Smooth muscle cell (in vitro differentiated cells): ENCODE data around the gene ENTPD8. TPM values are rescaled to one million over a fixed set of nuclear protein-coding genes. Genes with fewer than 3 reads are reported as not detected.

Source experiments
- DNase-seq: peaks from one replicate; lab custom pipeline; 2025; ENCODE audit not compliant: unreplicated experiment; lab: John Stamatoyannopoulos, UW
- H2AFZ ChIP-seq: fragments of 200-600 bp; sonication (generic); 2 replicates; pipeline ENCODE4 v1.6.0; 2016; ENCODE audit warnings: antibody characterized with exemption, low read depth, mild to moderate bottlenecking
- H3F3A ChIP-seq: fragments of 200-600 bp; sonication (generic); 2 replicates; pipeline ENCODE4 v1.6.0; 2017; ENCODE audit warnings: antibody characterized with exemption, low read depth
- H3K27ac ChIP-seq: fragments of 200-600 bp; sonication (generic); 2 replicates; pipeline ENCODE4 v1.5.1; 2016; ENCODE audit warnings: low read depth, mild to moderate bottlenecking
- H3K27me3 ChIP-seq: fragments of 200-600 bp; sonication (generic); 2 replicates; pipeline ENCODE4 v1.6.1; 2016; ENCODE audit warnings: low read depth, mild to moderate bottlenecking
- H3K36me3 ChIP-seq: fragments of 200-600 bp; sonication (generic); 2 replicates; pipeline ENCODE4 v1.5.1; 2016; ENCODE audit warnings: low read depth
- H3K4me1 ChIP-seq: fragments of 200-600 bp; sonication (generic); 2 replicates; pipeline ENCODE4 v1.5.1; 2016; ENCODE audit warnings: low read depth
- H3K4me2 ChIP-seq: fragments of 200-600 bp; sonication (generic); 2 replicates; pipeline ENCODE4 v1.6.0; 2016; ENCODE audit warnings: mild to moderate bottlenecking
- H3K4me3 ChIP-seq: fragments of 200-600 bp; sonication (generic); 2 replicates; pipeline ENCODE4 v1.5.1; 2016; ENCODE audit warnings: mild to moderate bottlenecking
- H3K79me2 ChIP-seq: fragments of 200-600 bp; sonication (generic); 2 replicates; pipeline ENCODE4 v1.6.0; 2016; ENCODE audit warnings: low read depth, mild to moderate bottlenecking
- H3K9ac ChIP-seq: fragments of 200-600 bp; sonication (generic); 2 replicates; pipeline ENCODE4 v1.6.0; 2016; ENCODE audit warnings: low read depth
- H3K9me3 ChIP-seq: fragments of 200-600 bp; sonication (generic); replicated peaks from 2 replicates; pipeline ENCODE4 v1.5.1; 2016; ENCODE audit warnings: low read depth
- H4K20me1 ChIP-seq: fragments of 200-600 bp; sonication (generic); 2 replicates; pipeline ENCODE4 v1.6.0; 2016; ENCODE audit warnings: low read depth
- CTCF ChIP-seq: fragments of 200-600 bp; sonication (generic); IDR thresholded peaks from 2 replicates; pipeline ENCODE4 v1.5.1; 2017; ENCODE audit warnings: borderline replicate concordance, mild to moderate bottlenecking, antibody characterized with exemption; ENCODE audit not compliant: insufficient read depth, poor library complexity, severe bottlenecking
- WGBS: methylation state at CpG from one replicate; pipeline ENCODE4 v1.1.7; 2016; ENCODE audit warnings: low lambda C conversion rate; 5-methylcytosine and 5-hydroxymethylcytosine counted together
- polyA plus RNA-seq: library from polyadenylated mRNA; unstranded; fragments of >200 nt; fragmentation: Nextera tagmentation; extraction: Ambion mirVana; gene quantifications from 2 replicates; pipeline ENCODE4 v1.2.1, GENCODE V29; 2016
- total RNA-seq: library from RNA; depleted of rRNA; stranded (reverse); fragments of >200 nt; gene quantifications from 2 replicates; pipeline ENCODE4 v1.2.3, GENCODE V29; 2014

Gene ENTPD8
- total and polyA plus RNA-seq, 2 experiments from 2014 or later = not detected

GRCh38 chr9:137461316-137461662 lies 20.1 kb upstream of the ENTPD8 start:
- 86% methylated on average over 20 of the region's 21 CpGs for WGBS
- no peaks in the 10 kb centered on the region for H3F3A ChIP-seq
- no peaks in the 10 kb centered on the region for H3K9me3 ChIP-seq
- H3K4me2 ChIP-seq = no peak overlapping the region
- no peak for TF ChIP-seq CTCF
- H4K20me1 ChIP-seq = peaks cover 12% of the 10 kb centered on the region
- no peak overlapping the region for H2AFZ ChIP-seq
- H3K27ac ChIP-seq = no peak overlapping the region
- no peak overlapping the region for H3K4me3 ChIP-seq
- peaks cover 4% of the 10 kb centered on the region for H3K27me3 ChIP-seq
- peaks cover 6% of the 10 kb centered on the region for H3K79me2 ChIP-seq
- H3K36me3 ChIP-seq = no peaks in the 10 kb centered on the region
- H3K4me1 ChIP-seq = peaks cover 11% of the 10 kb centered on the region
- H3K9ac ChIP-seq = no peak overlapping the region
- no peak for DNase-seq

DNA sequence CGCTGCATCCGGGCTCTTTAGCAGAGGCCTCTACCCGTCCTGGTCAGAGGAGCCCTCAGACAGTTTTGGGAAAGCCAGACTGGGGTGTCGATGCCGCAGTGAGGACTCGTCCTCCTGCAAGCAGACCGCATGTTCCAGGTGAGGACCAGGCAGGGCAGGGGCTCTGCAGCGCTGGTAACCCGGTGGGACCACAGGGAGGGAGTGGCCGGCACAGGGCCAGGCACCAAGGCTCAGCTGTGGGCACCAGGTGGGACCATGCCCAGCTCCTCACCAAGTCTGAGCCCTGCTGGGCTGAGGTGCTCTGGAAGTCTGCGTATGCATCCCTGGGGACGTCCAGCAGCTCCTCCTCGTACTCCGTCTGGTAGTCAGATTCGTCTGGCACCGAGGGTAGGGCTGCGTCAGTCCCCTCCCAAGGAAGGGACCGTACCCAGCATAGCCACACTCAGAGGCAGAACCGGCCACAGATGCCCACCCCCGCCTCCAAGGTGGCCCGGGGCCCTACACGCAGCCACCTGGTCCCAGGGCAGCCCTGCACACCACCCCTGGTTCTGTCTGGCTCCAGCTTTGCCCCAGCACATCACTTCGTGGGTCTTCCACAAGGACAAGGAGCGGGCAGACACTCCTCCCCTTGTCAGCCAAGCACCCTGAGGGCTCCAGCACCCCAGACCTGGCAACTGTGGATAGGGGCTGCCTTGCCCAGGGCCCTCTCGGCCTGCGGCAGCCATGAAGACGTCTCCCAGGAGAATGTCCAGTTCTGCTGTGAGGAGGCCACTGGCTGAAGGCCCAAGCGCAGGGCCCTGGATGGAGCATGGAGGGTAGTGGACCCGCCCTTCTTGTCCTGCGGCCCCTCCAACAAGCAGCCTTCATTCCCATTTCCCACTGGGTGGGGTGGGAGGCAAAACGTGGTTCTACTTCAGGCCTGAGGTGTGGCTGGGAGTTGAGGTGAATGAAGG lies 19.5 kb upstream of the ENTPD8 start:
- Histone ChIP-seq H3K36me3 (no peaks in the 10 kb centered on the region), H3K27ac (no peak overlapping the region), H2AFZ (no peak overlapping the region)

GRCh38 chr9:137459601-137460362 lies 18.6 kb upstream of the ENTPD8 start:
- WGBS = 62% methylated on average over 15 of the region's 15 CpGs
- Histone ChIP-seq H3K9me3 (no peaks in the 10 kb centered on the region), H2AFZ (peak overlapping the region; percentile 56), H3K4me1 (peaks cover 11% of the 10 kb centered on the region), H3K79me2 (peaks cover 6% of the 10 kb centered on the region), H3K9ac (no peak overlapping the region), H3K4me2 (peak overlapping the region; percentile 90), H3F3A (no peaks in the 10 kb centered on the region), H4K20me1 (peaks cover 12% of the 10 kb centered on the region), H3K27ac (no peak overlapping the region), H3K4me3 (peak overlapping the region; percentile 80), H3K27me3 (peaks cover 4% of the 10 kb centered on the region), H3K36me3 (no peaks in the 10 kb centered on the region)
- no peak for DNase-seq
- TF ChIP-seq CTCF = no peak

More for the DNA sequence above, 19.5 kb upstream of the ENTPD8 start:
- no peak for DNase-seq
- peaks cover 6% of the 10 kb centered on the region for H3K79me2 ChIP-seq
- no peaks in the 10 kb centered on the region for H3F3A ChIP-seq
- H4K20me1 ChIP-seq = peaks cover 12% of the 10 kb centered on the region
- H3K27me3 ChIP-seq = peaks cover 4% of the 10 kb centered on the region
- TF ChIP-seq CTCF = no peak
- no peak overlapping the region for H3K4me2 ChIP-seq
- no peak overlapping the region for H3K9ac ChIP-seq
- 95% methylated on average over 31 of the region's 31 CpGs for WGBS
- H3K4me1 ChIP-seq = peaks cover 11% of the 10 kb centered on the region
- no peaks in the 10 kb centered on the region for H3K9me3 ChIP-seq
- no peak overlapping the region for H3K4me3 ChIP-seq
